ENCODE measurements around the gene ADAMTS4. TPM values are rescaled to one million over a fixed set of nuclear protein-coding genes. Genes with fewer than 3 reads are reported as not detected.

ADAMTS4 gene
- total RNA-seq, 1 donor from 2014 or later, result 0.62 TPM

DNA sequence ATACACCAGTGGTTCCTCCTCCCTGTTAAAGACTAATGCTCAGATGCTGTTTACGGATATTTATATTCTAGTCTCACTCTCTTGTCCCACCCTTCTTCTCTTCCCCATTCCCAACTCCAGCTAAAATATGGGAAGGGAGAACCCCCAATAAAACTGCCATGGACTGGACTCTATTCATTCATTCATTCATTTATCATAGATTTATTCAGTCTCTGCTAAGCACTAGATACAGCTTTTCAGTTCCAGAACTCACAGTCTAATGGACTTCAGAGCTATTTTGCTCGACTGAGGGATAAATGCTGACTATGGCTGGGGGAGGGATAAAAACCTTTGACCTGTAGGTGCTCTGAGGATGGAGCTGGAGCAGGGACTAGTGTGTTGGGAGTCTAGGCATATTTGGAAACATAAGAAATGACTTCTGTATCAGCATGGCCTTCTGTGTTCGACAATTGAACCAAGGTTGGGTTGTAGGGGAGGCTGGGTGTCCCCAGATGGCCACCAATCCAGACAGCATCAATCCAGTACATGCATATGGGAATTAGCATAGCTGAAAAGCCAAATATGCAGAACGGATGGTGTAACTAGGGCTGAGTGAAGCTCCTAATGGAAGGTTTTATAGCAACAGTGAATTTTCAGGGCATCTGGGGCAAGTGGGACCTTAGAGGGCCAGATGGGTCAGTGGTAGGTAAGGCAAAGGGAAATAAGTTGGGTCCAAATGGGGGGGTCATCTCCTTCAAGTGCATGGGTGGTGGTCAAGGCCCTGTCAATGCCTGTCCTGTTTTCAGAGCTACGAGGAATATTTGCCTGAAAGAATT lies 20.4 kb upstream of the ADAMTS4 start:
- DNase-seq, result no peak

DNA sequence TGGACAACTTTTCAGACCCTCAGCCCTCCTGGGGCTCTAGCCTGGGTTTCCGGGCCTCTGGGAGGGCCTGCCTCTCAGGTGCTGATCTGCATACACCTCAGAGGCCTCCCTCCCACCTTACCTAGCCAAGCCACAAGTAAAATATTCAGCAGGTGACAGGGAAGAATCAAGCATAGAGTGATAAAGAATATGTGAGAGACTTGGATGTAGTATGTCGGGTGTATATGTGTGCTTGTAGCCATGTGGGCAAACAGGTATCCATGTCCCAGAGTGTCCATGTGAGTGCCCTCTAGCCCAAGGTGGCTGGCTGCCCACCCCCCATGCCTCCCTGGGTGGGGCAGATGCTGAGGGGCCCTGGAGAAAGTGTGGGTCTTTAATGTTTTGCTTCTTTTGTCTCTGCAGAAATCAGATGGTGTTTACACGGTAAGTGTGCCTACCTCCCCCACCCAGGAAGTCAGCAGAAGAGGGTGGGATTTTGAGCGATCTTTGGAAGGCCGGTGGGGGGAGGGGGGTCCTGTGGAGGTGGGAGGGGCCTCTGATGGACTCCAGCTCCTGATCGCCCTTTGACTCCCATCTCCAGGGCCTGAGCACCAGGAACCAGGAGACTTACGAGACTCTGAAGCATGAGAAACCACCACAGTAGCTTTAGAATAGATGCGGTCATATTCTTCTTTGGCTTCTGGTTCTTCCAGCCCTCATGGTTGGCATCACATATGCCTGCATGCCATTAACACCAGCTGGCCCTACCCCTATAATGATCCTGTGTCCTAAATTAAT lies 19.6 kb upstream of the ADAMTS4 start:
- no peak for DNase-seq

GRCh38 chr1:161217831-161218230 lies 19.0 kb upstream of the ADAMTS4 start:
- DNase-seq, result no peak

DNA sequence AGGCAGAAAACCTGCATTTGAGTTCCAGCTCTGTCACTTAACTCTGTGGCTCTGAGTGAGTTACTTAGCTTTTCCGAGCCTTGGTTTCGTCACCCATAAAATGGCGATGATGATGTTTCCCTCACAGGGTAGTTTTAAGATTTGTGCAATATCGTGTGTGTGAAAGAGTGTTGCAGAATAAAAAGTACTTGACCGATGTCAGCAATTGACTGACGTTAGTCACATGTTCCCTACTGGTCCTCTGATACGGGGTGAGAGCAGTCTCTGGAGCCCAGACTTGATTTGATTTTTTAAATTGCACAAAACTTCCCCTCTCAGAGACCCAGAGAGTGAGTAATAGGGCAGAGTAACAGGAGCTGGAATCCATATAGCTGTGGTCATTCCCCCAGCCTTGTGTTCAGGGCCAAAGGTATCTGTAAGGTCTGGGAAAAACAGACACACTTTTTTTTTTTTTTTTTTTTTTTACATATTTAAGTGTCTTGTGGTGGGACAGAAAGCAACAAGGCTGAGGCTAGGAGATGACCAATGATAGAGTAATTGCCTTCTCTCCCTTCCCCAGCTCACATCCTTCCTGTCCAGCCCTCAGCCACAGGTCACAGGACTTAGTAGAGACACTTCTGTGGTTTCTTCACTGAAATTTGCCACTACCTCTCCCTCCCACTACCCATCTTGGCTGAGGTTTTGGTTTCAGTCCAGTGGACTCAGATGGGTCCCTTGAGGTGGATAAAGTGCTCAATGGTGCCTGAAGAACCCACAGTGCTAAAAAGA lies 18.3 kb upstream of the ADAMTS4 start:
- no peak for DNase-seq

DNA sequence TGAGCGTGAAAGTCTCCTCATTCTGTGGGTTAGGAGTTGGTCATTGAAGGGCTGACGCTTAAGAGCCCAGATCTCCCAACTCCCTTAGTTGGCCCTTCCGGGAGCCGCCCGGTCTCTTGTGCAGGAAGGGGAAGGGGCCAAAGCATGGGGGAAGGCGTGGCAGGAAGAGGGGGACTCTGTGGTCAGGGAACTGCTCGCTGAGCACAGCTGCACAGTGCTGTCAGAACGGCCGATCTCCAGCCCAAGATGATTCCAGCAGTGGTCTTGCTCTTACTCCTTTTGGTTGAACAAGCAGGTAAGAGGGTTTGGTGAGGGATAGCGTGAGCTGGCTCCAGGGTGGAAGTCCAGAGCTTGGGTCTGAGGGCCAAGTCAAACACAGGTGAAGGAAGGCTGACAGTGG lies 16.2 kb upstream of the ADAMTS4 start, which contains the start of gene FCER1G:
Gene FCER1G, plus strand, starts transcription at position 220 of the 400 bp plus-strand sequence. Its CDS starts 27 bp downstream, at position 247.
- DNase-seq, result no peak

DNA sequence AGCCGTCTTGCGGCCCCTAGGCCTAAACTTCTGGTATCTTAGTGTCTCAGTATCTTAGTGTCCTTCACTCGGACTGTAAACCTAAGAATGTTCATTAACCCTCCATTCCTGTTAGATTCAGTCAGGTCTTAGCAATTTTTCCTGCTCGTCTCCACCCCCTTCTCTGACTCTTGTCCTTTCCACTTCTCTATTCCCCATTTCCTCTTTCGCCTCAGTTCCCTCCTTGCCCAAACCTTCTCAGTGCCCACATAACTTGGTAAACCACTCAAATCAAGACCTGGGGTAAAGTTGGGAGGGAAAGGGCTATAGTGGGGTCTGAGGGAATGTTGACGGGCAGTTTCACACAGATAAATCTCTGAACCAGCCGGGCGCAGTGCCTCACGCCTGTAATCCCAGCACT lies 15.5 kb upstream of the ADAMTS4 start:
- DNase-seq, result no peak

DNA sequence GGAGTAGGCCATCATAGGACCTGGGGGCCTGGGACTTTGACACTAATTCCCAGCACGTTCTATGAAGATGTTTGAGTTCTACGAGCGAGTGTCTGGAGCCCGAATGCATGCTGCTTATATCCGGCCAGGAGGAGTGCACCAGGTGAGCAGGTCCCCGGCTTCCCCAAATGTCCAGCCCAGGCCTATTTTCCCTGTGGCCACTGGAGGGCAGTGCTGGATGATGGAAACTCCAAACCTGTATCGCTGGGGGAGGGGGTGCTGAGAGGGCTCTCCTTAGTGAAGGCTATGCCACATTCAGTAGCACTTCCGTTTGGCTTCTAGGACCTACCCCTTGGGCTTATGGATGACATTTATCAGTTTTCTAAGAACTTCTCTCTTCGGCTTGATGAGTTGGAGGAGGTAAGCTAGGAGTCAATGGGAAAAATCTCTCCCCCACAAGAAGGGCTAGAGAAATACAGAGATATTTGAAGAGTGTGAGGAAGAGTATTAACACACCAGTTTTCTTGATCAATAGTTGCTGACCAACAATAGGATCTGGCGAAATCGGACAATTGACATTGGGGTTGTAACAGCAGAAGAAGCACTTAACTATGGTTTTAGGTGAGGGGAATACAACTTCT lies 11.0 kb upstream of the ADAMTS4 start:
- peak; percentile 60 for DNase-seq

- DNase-seq, result no peak
Observed at GRCh38 chr1:161207173-161207572, 8.3 kb upstream of the ADAMTS4 start.

- no peak for DNase-seq
Observed at GRCh38 chr1:161206411-161207140, 7.7 kb upstream of the ADAMTS4 start.

GRCh38 chr1:161201836-161202712 lies 3.2 kb upstream of the ADAMTS4 start, which contains the start of gene NDUFS2:
NDUFS2 (plus strand) TSS chr1:161202367; CDS start chr1:161202386, 19 bp downstream.
- peak; percentile 97 for DNase-seq

- DNase-seq, result no peak
Observed at GRCh38 chr1:161200992-161201835, 2.4 kb upstream of the ADAMTS4 start.

GRCh38 chr1:161200421-161200991 lies 1.7 kb upstream of the ADAMTS4 start:
- DNase-seq, result peak; percentile 57

- DNase-seq, result no peak
Observed at GRCh38 chr1:161199506-161200139, 769 bp upstream of the ADAMTS4 start.

- peak; percentile 36 for DNase-seq
Observed at GRCh38 chr1:161198194-161198896, 509 bp downstream of the ADAMTS4 start.

DNA sequence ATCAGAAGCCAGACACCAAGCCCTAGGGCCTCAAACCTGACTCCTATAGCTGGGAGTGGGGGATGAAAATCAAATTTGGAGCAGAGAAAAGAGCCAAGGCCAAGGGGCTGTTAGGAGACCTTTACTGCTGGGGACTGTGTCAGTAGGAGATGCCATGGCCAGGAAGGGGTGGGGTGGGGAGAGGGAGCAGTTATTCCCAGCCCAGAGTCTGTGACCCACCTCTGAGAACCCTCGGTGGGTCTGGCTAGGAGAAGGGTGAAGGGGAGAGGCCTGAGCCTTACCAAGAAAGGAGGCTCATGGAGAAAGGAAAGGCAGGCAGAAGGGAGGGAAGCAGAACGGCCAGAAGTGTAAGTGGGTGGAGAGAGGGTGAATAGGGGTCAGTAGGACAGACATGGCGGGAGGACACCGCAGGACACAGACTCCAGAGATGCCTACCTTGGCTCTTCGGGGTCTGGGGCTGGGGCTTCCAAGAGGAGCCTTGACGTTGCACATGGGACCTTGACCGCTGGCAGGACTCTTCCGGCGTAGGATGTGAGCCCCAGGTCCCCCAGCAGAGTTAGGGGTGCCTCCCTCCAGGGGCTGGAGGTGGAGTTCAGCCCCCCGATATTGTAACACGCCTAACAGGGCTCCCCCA lies 1.2 kb downstream of the ADAMTS4 start:
- DNase-seq, result no peak

GRCh38 chr1:161196521-161197451 lies 2.1 kb downstream of the ADAMTS4 start:
- DNase-seq, result no peak

Data from occipital lobe (tissue), 2 donors.